ENCODE data around the gene FJX1. TPM values are rescaled to one million over a fixed set of nuclear protein-coding genes. Genes with fewer than 3 reads are reported as not detected.
"Not testable (repeated sequence)": the region's sequence is repeated elsewhere in the genome, so short reads cannot be mapped to it uniquely, and the experiment has no call there.

FJX1 gene
- total RNA-seq, 1 donor from 2014 or later: 0.27 TPM

- intact Hi-C loops (cut with micrococcal nuclease): no loop called here
These were observed 11.7 kb downstream of the FJX1 start for GRCh38 chr11:35629914-35630313.

- intact Hi-C loops (cut with micrococcal nuclease): no loop called here
These were observed 13.6 kb downstream of the FJX1 start for GRCh38 chr11:35631891-35632290.

- intact Hi-C loops (cut with micrococcal nuclease): no loop called here
These were observed 14.0 kb downstream of the FJX1 start for GRCh38 chr11:35632301-35632700.

- intact Hi-C loops (cut with micrococcal nuclease): no loop called here
These were observed 15.7 kb downstream of the FJX1 start for GRCh38 chr11:35633827-35634423.

GRCh38 chr11:35635933-35636332 lies 17.7 kb downstream of the FJX1 start:
- intact Hi-C loops (cut with micrococcal nuclease): no loop called here

GRCh38 chr11:35639591-35640179 lies 21.4 kb downstream of the FJX1 start:
- intact Hi-C loops (cut with micrococcal nuclease): no loop called here

- intact Hi-C loops (cut with micrococcal nuclease): no loop called here
These were observed 23.1 kb downstream of the FJX1 start for GRCh38 chr11:35641171-35641897.

- intact Hi-C loops (cut with micrococcal nuclease): no loop called here
These were observed 23.7 kb downstream of the FJX1 start for GRCh38 chr11:35641964-35642363.

- intact Hi-C loops (cut with micrococcal nuclease): no loop called here
These were observed 29.3 kb downstream of the FJX1 start for GRCh38 chr11:35647421-35648093.

GRCh38 chr11:35650006-35650405 lies 31.7 kb downstream of the FJX1 start:
- intact Hi-C loops (cut with micrococcal nuclease): no loop called here

- intact Hi-C loops (cut with micrococcal nuclease): no loop called here
These were observed 32.2 kb downstream of the FJX1 start for GRCh38 chr11:35650467-35650866.

GRCh38 chr11:35651263-35651662 lies 33.0 kb downstream of the FJX1 start:
- intact Hi-C loops (cut with micrococcal nuclease): no loop called here

GRCh38 chr11:35652786-35653185 lies 34.5 kb downstream of the FJX1 start:
- intact Hi-C loops (cut with micrococcal nuclease): not testable (repeated sequence)

- intact Hi-C loops (cut with micrococcal nuclease): no loop called here
These were observed 36.5 kb downstream of the FJX1 start for GRCh38 chr11:35654711-35655110.

GRCh38 chr11:35655254-35655653 lies 37.0 kb downstream of the FJX1 start:
- intact Hi-C loops (cut with micrococcal nuclease): no loop called here

GRCh38 chr11:35655856-35656255 lies 37.6 kb downstream of the FJX1 start:
- intact Hi-C loops (cut with micrococcal nuclease): no loop called here

GRCh38 chr11:35658020-35658948 lies 40.0 kb downstream of the FJX1 start:
- intact Hi-C loops (cut with micrococcal nuclease): no loop called here

GRCh38 chr11:35661534-35661933 lies 43.3 kb downstream of the FJX1 start:
- intact Hi-C loops (cut with micrococcal nuclease): loop anchor here (5.0 kb wide), 3 partner anchors 81 to 1429 kb away; no protein-coding TSS in a partner anchor

- intact Hi-C loops (cut with micrococcal nuclease): loop anchor here (1.0 to 5.0 kb wide), 14 partner anchors 46 to 1609 kb away; partner anchors contain the start of genes APIP, CAT, COMMD9 and PDHX
These were observed 43.9 kb downstream of the FJX1 start for GRCh38 chr11:35662061-35662648.

- intact Hi-C loops (cut with micrococcal nuclease): loop anchor here (1.0 to 5.0 kb wide), 14 partner anchors 47 to 1610 kb away; partner anchors contain the start of genes APIP, CAT, COMMD9 and PDHX
These were observed 44.6 kb downstream of the FJX1 start, which contains the start of gene TRIM44 for GRCh38 chr11:35662649-35663407. TRIM44 (plus strand) TSS chr11:35662775; CDS start chr11:35663112, 337 bp downstream.
